AG04450 (cell line): Measurements from ENCODE around the gene MTG2. TPM values are rescaled to one million over a fixed set of nuclear protein-coding genes. Genes with fewer than 3 reads are reported as not detected.

ENCODE experiments used
- CTCF ChIA-PET: fragments of 300-600, 350-600 bp; formaldehyde crosslinking; extraction: SDS; loops from one replicate; lab custom pipeline; 2022; ENCODE audit warnings: antibody characterized with exemption, inconsistent platforms; lab: Charles Lee
- POLR2A ChIA-PET: fragments of 350-600 bp; formaldehyde crosslinking; extraction: SDS; loops from one replicate; lab custom pipeline; 2021; ENCODE audit warnings: antibody characterized with exemption, inconsistent platforms; lab: Yijun Ruan, JAX
- DNase-seq: peaks from one replicate; pipeline ENCODE4 v3.0.0-alpha.2; 2011; ENCODE audit warnings: low read depth, low spot score
- H3K27ac ChIP-seq: one replicate; pipeline ENCODE4 v1.5.1; 2012; ENCODE audit warnings: low read depth, low read length, control low read depth
- H3K27me3 ChIP-seq: one replicate; pipeline ENCODE4 v1.6.0; 2012; ENCODE audit warnings: low read length; ENCODE audit not compliant: control insufficient read depth, insufficient read depth
- H3K4me3 ChIP-seq: 2 replicates; pipeline ENCODE4 v1.5.1; 2011; ENCODE audit warnings: mild to moderate bottlenecking, low read depth, low read length, control low read depth
- H3K9me3 ChIP-seq: 2 replicates; pipeline ENCODE4 v1.5.1; 2012; ENCODE audit warnings: low read length; ENCODE audit not compliant: control insufficient read depth, insufficient read depth
- CTCF ChIP-seq: IDR thresholded peaks from 2 replicates; pipeline ENCODE4 v1.5.1; 2011; ENCODE audit warnings: low read depth, low read length, control low read depth, inconsistent platforms
- polyA plus RNA-seq: library from polyadenylated mRNA; depleted of rRNA; stranded (reverse); fragments of >200 nt; gene quantifications from 2 replicates; pipeline ENCODE4 v1.2.3, GENCODE V29; 2011

MTG2 gene
- polyA plus RNA-seq, 1 experiment = 15.6 TPM

GRCh38 chr20:62158088-62158400, 24.8 kb upstream of the MTG2 start:
- no peak overlapping the region for H3K4me3 ChIP-seq
- no peaks in the 10 kb centered on the region for H3K27me3 ChIP-seq
- peaks cover 13% of the 10 kb centered on the region for H3K9me3 ChIP-seq
- ChIA-PET CTCF (interaction anchor here (1.6 kb wide), 1 partner anchor 147 kb away, joined by 4 read pairs; no protein-coding TSS in a partner anchor), POLR2A (no interaction called here)
- no peak overlapping the region for H3K27ac ChIP-seq
- no peak for TF ChIP-seq CTCF
- DNase-seq = no peak

GRCh38 chr20:62158541-62158940, 24.3 kb upstream of the MTG2 start:
- no peak for TF ChIP-seq CTCF
- CTCF ChIA-PET = interaction anchor here (1.6 kb wide), 1 partner anchor 147 kb away, joined by 4 read pairs; no protein-coding TSS in a partner anchor
- no peak for DNase-seq
- Histone ChIP-seq H3K27ac (no peak overlapping the region), H3K4me3 (no peak overlapping the region), H3K9me3 (peaks cover 8% of the 10 kb centered on the region), H3K27me3 (no peaks in the 10 kb centered on the region)
- POLR2A ChIA-PET = no interaction called here

- CTCF ChIA-PET = interaction anchor here (1.6 kb wide), 1 partner anchor 148 kb away, joined by 4 read pairs; no protein-coding TSS in a partner anchor
- POLR2A ChIA-PET = no interaction called here
These were observed 23.8 kb upstream of the MTG2 start for GRCh38 chr20:62159052-62159451.

GRCh38 chr20:62159839-62160238, 23.0 kb upstream of the MTG2 start:
- Histone ChIP-seq H3K4me3 (no peak overlapping the region), H3K27me3 (no peaks in the 10 kb centered on the region), H3K27ac (no peak overlapping the region), H3K9me3 (peaks cover 7% of the 10 kb centered on the region; the same call in 1 of the 2 replicates)
- ChIA-PET CTCF (no interaction called here), POLR2A (no interaction called here)
- no peak for TF ChIP-seq CTCF
- no peak for DNase-seq

More at GRCh38 chr20:62159052-62159451, 23.8 kb upstream of the MTG2 start:
- H3K4me3 ChIP-seq = no peak overlapping the region
- H3K27me3 ChIP-seq = no peaks in the 10 kb centered on the region
- H3K9me3 ChIP-seq = peaks cover 7% of the 10 kb centered on the region; the same call in 1 of the 2 replicates
- DNase-seq = no peak
- TF ChIP-seq CTCF = no peak
- H3K27ac ChIP-seq = no peak overlapping the region

- ChIA-PET POLR2A (no interaction called here), CTCF (no interaction called here)
- Histone ChIP-seq H3K27ac (no peak overlapping the region), H3K27me3 (no peaks in the 10 kb centered on the region), H3K4me3 (no peak overlapping the region), H3K9me3 (peaks cover 7% of the 10 kb centered on the region; the same call in 1 of the 2 replicates)
- TF ChIP-seq CTCF = no peak
- DNase-seq = no peak
These were observed 22.6 kb upstream of the MTG2 start for GRCh38 chr20:62160253-62160652.
